ENCODE results near the gene EN1.

Gene EN1

GRCh38 chr2:118814368-118814767 is 33.1 kb downstream of the EN1 start:
- CTCF ChIA-PET = interaction anchor here (0.7 kb wide), 1 partner anchor 67 kb away, joined by 3 read pairs; no protein-coding TSS in a partner anchor
- no peak for TF ChIP-seq CTCF (IDR thresholded peaks at IDR 0.05; ENCODE audit: control extremely low read depth, extremely low read depth, low read depth, missing control alignments)
- POLR2A ChIA-PET = no interaction called here

GRCh38 chr2:118813601-118814339 is 33.7 kb downstream of the EN1 start:
- POLR2A ChIA-PET = interaction anchor here (0.6 kb wide), 1 partner anchor 14 kb away, joined by 3 read pairs; no protein-coding TSS in a partner anchor
- TF ChIP-seq CTCF (IDR thresholded peaks at IDR 0.05; ENCODE audit: control extremely low read depth, extremely low read depth, low read depth, missing control alignments) = no peak
- no peak for DNase-seq (ENCODE audit: extremely low spot score)
- CTCF ChIA-PET = interaction anchor here (0.7 kb wide), 1 partner anchor 68 kb away, joined by 3 read pairs; no protein-coding TSS in a partner anchor

More at GRCh38 chr2:118814368-118814767, 33.1 kb downstream of the EN1 start:
- DNase-seq (ENCODE audit: extremely low spot score) = no peak

GRCh38 chr2:118813111-118813510 is 34.3 kb downstream of the EN1 start:
- ChIA-PET CTCF (interaction anchor here (1.3 kb wide), 1 partner anchor 42 kb away, joined by 3 read pairs; no protein-coding TSS in a partner anchor), POLR2A (interaction anchor here (0.6 kb wide), 1 partner anchor 15 kb away, joined by 3 read pairs; no protein-coding TSS in a partner anchor)
- no peak for TF ChIP-seq CTCF (IDR thresholded peaks at IDR 0.05; ENCODE audit: control extremely low read depth, extremely low read depth, low read depth, missing control alignments)
- no peak for DNase-seq (ENCODE audit: extremely low spot score)

GRCh38 chr2:118812552-118812951 is 34.9 kb downstream of the EN1 start:
- no peak for DNase-seq (ENCODE audit: extremely low spot score)
- ChIA-PET CTCF (interaction anchor here (1.3 kb wide), 1 partner anchor 43 kb away, joined by 3 read pairs; no protein-coding TSS in a partner anchor), POLR2A (no interaction called here)
- TF ChIP-seq CTCF (IDR thresholded peaks at IDR 0.05; ENCODE audit: control extremely low read depth, extremely low read depth, low read depth, missing control alignments) = no peak

GRCh38 chr2:118811514-118812115 is 35.8 kb downstream of the EN1 start:
- POLR2A ChIA-PET = no interaction called here
- CTCF ChIA-PET = interaction anchor here (1.3 kb wide), 1 partner anchor 44 kb away, joined by 3 read pairs; no protein-coding TSS in a partner anchor
- DNase-seq (ENCODE audit: extremely low spot score) = no peak
- TF ChIP-seq CTCF (IDR thresholded peaks at IDR 0.05; ENCODE audit: control extremely low read depth, extremely low read depth, low read depth, missing control alignments) = no peak

- DNase-seq (ENCODE audit: extremely low spot score) = no peak
- TF ChIP-seq CTCF (IDR thresholded peaks at IDR 0.05; ENCODE audit: control extremely low read depth, extremely low read depth, low read depth, missing control alignments) = no peak
- ChIA-PET POLR2A (no interaction called here), CTCF (no interaction called here)
Measured at GRCh38 chr2:118810766-118811165, 36.7 kb downstream of the EN1 start.
